Suprapubic skin (tissue), 3 donors: Measurements from ENCODE around the gene PDPR.
"Not testable (repeated sequence)": the region's sequence is repeated elsewhere in the genome, so short reads cannot be mapped to it uniquely, and the experiment has no call there.

ENCODE experiments used
- CTCF ChIP-seq, 2 donors: fragments of 200-600 bp in 1 of 2; fragments of 450-650 bp in 1 of 2; sonication (generic) in 1 of 2; IDR thresholded peaks; one replicate each; pipeline ENCODE4 v1.5.1; 2016 to 2019; ENCODE audit warnings: antibody characterized with exemption in 2 of 2, mild to moderate bottlenecking in 1 of 2, moderate library complexity in 1 of 2
- POLR2A ChIP-seq, 2 donors: fragments of 450-650 bp; IDR thresholded peaks; one replicate each; pipeline ENCODE4 v1.6.1; 2017; ENCODE audit warnings: antibody characterized with exemption in 2 of 2, mild to moderate bottlenecking in 2 of 2, moderate library complexity in 2 of 2

- not testable (repeated sequence) for TF ChIP-seq POLR2A, CTCF (IDR thresholded peaks at IDR 0.05)
Observed at GRCh38 chr16:70127706-70128105, 13.6 kb downstream of the PDPR start.
